ENCODE measurements around the gene LARP4.

DNA sequence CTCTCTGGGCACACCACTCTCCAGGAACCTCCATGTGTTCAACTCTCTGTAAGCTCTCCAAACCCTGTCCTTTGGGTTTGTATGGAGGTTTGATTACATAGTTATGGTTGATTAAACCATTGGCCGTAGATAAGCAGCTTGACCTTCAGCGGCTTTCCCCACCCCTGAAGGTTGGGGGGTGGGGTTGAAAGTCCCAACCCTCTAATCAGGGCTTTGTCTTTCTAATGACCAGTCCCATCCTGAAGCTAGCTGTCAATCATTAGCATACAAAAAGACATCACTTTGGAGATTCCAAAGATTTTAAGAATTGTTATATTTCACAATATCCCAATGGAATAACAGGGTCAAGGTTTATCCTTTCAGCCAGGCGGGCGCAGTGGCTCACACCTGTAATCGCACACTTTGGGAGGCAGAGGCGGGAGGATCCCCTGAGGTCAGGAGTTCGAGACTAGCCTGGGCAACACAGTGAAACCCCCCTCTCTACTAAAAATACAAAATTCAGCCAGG is 12.7 kb upstream of the LARP4 start:
- TF ChIP-seq POU2F2 (IDR thresholded peaks at IDR 0.05; ENCODE audit: low read depth, low read length) (no peak), POLR2A (IDR thresholded peaks at IDR 0.05; ENCODE audit: low read depth, low read length) (no peak)

All from GM12891 (cell line).